ENCODE results near the gene HORMAD2. TPM values are rescaled to one million over a fixed set of nuclear protein-coding genes. Genes with fewer than 3 reads are reported as not detected.

HORMAD2 gene
- total RNA-seq, 1 donor from 2014 or later = not detected

GRCh38 chr22:30222321-30222720 lies 142.1 kb downstream of the HORMAD2 start:
- peaks cover 13% of the 10 kb centered on the region for H3K4me1 Mint-ChIP-seq (ENCODE audit: unreplicated experiment)
- H3K9me3 Mint-ChIP-seq = no peaks in the 10 kb centered on the region
- H3K27ac Mint-ChIP-seq = no peak overlapping the region
- DNase-seq (ENCODE audit: extremely low spot score, unreplicated experiment) = no peak
- H3K27me3 Mint-ChIP-seq = peaks cover 6% of the 10 kb centered on the region
- TF ChIP-seq, protein P1, sequence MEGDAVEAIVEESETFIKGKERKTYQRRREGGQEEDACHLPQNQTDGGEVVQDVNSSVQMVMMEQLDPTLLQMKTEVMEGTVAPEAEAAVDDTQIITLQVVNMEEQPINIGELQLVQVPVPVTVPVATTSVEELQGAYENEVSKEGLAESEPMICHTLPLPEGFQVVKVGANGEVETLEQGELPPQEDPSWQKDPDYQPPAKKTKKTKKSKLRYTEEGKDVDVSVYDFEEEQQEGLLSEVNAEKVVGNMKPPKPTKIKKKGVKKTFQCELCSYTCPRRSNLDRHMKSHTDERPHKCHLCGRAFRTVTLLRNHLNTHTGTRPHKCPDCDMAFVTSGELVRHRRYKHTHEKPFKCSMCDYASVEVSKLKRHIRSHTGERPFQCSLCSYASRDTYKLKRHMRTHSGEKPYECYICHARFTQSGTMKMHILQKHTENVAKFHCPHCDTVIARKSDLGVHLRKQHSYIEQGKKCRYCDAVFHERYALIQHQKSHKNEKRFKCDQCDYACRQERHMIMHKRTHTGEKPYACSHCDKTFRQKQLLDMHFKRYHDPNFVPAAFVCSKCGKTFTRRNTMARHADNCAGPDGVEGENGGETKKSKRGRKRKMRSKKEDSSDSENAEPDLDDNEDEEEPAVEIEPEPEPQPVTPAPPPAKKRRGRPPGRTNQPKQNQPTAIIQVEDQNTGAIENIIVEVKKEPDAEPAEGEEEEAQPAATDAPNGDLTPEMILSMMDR (conservative IDR thresholded peaks at IDR 0.05) = no peak
- no peak overlapping the region for H3K4me3 Mint-ChIP-seq
- H3K36me3 Mint-ChIP-seq = no peaks in the 10 kb centered on the region

- DNase-seq (ENCODE audit: extremely low spot score, unreplicated experiment) = no peak
- no peak overlapping the region for H3K4me3 Mint-ChIP-seq
- peaks cover 9% of the 10 kb centered on the region for H3K27me3 Mint-ChIP-seq
- TF ChIP-seq, protein P1 (conservative IDR thresholded peaks at IDR 0.05) = no peak
- H3K9me3 Mint-ChIP-seq = no peaks in the 10 kb centered on the region
- peaks cover 15% of the 10 kb centered on the region for H3K4me1 Mint-ChIP-seq (ENCODE audit: unreplicated experiment)
- H3K36me3 Mint-ChIP-seq = no peaks in the 10 kb centered on the region
- no peak overlapping the region for H3K27ac Mint-ChIP-seq
Measured at GRCh38 chr22:30223303-30223702, 143.0 kb downstream of the HORMAD2 start.

DNA sequence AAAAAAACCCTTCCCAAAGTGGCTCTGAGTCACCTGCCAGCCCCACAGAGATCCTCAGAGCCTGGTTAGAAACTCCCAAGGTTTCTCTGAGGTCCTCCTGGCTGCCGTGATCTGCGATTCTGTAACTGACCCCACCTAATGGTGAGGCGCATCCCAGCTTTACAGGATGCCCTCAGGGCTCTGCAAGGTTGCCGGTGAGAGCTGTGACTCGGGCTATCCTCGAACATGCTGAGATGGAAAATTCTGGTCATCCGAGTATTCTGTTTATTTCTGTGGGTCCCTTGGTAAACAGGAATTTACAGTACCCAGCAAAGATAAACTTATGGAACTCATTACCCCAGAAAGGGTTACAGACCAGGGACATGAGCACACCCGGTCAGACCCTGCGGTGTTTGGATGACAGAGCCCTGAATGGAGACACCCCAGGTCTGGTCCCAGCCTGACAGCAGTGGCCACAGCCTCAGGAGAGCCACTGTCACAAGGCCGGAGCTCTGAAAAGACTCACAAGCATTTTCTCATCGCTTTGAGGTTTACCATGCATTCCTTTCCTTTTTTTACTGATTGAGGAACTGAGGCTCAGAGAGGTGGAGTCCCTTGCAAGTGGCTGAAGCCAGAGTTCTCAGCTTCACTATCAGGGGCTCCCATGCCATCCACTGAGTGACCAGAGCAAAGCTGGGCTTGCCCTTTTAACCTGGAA lies 144.0 kb downstream of the HORMAD2 start:
- Mint-ChIP-seq H3K4me3 (no peak overlapping the region), H3K27me3 (peaks cover 12% of the 10 kb centered on the region), H3K36me3 (no peaks in the 10 kb centered on the region), H3K4me1 (ENCODE audit: unreplicated experiment) (peaks cover 20% of the 10 kb centered on the region), H3K27ac (no peak overlapping the region), H3K9me3 (no peaks in the 10 kb centered on the region)
- TF ChIP-seq, protein P1 (conservative IDR thresholded peaks at IDR 0.05) = no peak
- no peak for DNase-seq (ENCODE audit: extremely low spot score, unreplicated experiment)

GRCh38 chr22:30225220-30225927 lies 145.1 kb downstream of the HORMAD2 start:
- peaks cover 12% of the 10 kb centered on the region for H3K27me3 Mint-ChIP-seq
- TF ChIP-seq, protein P1 (conservative IDR thresholded peaks at IDR 0.05) = no peak
- H3K9me3 Mint-ChIP-seq = no peaks in the 10 kb centered on the region
- DNase-seq (ENCODE audit: extremely low spot score, unreplicated experiment) = no peak
- H3K36me3 Mint-ChIP-seq = no peaks in the 10 kb centered on the region
- H3K4me3 Mint-ChIP-seq = no peak overlapping the region
- no peak overlapping the region for H3K27ac Mint-ChIP-seq
- peaks cover 20% of the 10 kb centered on the region for H3K4me1 Mint-ChIP-seq (ENCODE audit: unreplicated experiment)

GRCh38 chr22:30226192-30226832 lies 146.0 kb downstream of the HORMAD2 start:
- DNase-seq (ENCODE audit: extremely low spot score, unreplicated experiment) = no peak
- TF ChIP-seq, protein P1 (conservative IDR thresholded peaks at IDR 0.05) = no peak
- H3K9me3 Mint-ChIP-seq = no peaks in the 10 kb centered on the region
- H3K4me3 Mint-ChIP-seq = no peak overlapping the region
- H3K4me1 Mint-ChIP-seq (ENCODE audit: unreplicated experiment) = peaks cover 20% of the 10 kb centered on the region
- H3K27me3 Mint-ChIP-seq = peaks cover 9% of the 10 kb centered on the region
- H3K36me3 Mint-ChIP-seq = no peaks in the 10 kb centered on the region
- H3K27ac Mint-ChIP-seq = no peak overlapping the region

Other genes with a start within 250 kb of the HORMAD2 start
- 47.6 and 58.4 TPM in 2 replicates for gene ASCC2, start 242.2 kb upstream of the HORMAD2 start, total RNA-seq (ENCODE audit: low replicate concordance)
- 50.2 and 54.3 TPM in 2 replicates for gene MTMR3, start 197.3 kb upstream of the HORMAD2 start, total RNA-seq (ENCODE audit: low replicate concordance)
- 3.8 and 9.8 TPM in 2 replicates for gene LIF, start 166.3 kb downstream of the HORMAD2 start, total RNA-seq (ENCODE audit: low replicate concordance)
- not detected in 2 replicates for gene OSM, start 186.4 kb downstream of the HORMAD2 start, total RNA-seq (ENCODE audit: low replicate concordance)
- 11.4 TPM in 2 replicates for gene CASTOR1, start 209.0 kb downstream of the HORMAD2 start, total RNA-seq (ENCODE audit: low replicate concordance)
- 15.3 and 21.5 TPM in 2 replicates for gene TBC1D10A, start 246.5 kb downstream of the HORMAD2 start, total RNA-seq (ENCODE audit: low replicate concordance)